Erythroblast (primary cell): Measurements from ENCODE around the gene STARD3.

Source experiments
- GATA1 ChIP-seq: IDR thresholded peaks from 2 replicates; pipeline ENCODE4 v1.6.1; 2011; ENCODE audit warnings: low read depth, mild to moderate bottlenecking, control low read depth, low read length, moderate library complexity
- POLR2A ChIP-seq: IDR thresholded peaks from 2 replicates; pipeline ENCODE4 v1.6.1; 2011; ENCODE audit warnings: mild to moderate bottlenecking, low read length

DNA sequence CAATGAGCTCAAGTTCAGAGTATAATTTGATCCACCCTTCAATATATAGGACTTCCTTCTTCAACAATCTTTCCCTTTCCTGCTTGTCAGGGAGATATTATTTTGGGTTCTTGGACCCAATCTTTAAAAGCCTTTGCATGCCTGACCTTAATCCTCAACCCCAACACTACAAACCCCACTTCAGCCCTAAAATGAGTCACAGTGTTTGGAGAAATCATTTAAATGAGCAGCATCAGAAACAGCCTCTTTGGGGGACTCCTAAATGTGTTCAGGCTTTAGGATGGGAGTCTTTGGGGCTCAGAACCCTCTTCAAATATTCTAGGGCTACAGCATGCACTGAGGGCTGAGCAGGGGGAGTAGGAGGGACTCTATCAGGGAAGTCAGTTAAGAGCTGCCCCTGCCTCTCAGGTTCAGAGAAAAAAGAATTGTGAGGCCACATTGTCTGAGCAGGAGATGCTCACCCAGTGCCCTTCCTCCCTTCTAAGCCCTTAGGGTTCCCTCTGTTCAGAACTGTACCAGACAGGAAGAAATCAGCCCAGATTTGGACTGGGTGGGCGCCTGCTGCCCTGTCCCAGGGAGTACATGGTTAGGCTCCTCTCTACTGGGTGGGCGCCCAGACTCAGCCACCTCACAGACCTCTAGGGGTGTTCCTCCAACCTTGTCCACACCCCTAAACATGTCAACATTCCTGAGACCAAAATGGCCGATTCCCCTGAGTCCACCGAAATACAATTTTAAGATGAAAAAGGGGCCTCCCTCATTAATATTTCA lies 34.2 kb upstream of the STARD3 start:
- TF ChIP-seq POLR2A (no peak), GATA1 (no peak)
